SH-SY5Y (cell line): ENCODE measurements around the gene ITPR2.

Source experiments
- GATA2 ChIP-seq: IDR thresholded peaks from 2 replicates; pipeline ENCODE4 v1.6.1; 2011; ENCODE audit warnings: mild to moderate bottlenecking, low read depth, low read length
- GATA3 ChIP-seq: IDR thresholded peaks from 2 replicates; pipeline ENCODE4 v1.6.1; 2011; ENCODE audit warnings: low read depth, mild to moderate bottlenecking, low read length, moderate library complexity

GRCh38 chr12:26841085-26841484 lies 8.1 kb upstream of the ITPR2 start:
- TF ChIP-seq GATA3 (no peak), GATA2 (no peak)
